ENCODE measurements around the gene IGFBP3.

Gene IGFBP3

GRCh38 chr7:45912972-45913371 is 8.1 kb downstream of the IGFBP3 start:
- in situ Hi-C loops (cut with MboI; ENCODE audit: low sequenced_read_pairs, unreplicated experiment), result loop anchor here (25.0 kb wide), 2 partner anchors 1174 to 1274 kb away; no protein-coding TSS in a partner anchor
- no peak for TF ChIP-seq CTCF (IDR thresholded peaks at IDR 0.05; ENCODE audit: borderline replicate concordance, control extremely low read depth, extremely low read depth, insufficient read depth, missing control alignments)
- DNase-seq (ENCODE audit: low spot score), result no peak

- DNase-seq (ENCODE audit: low spot score), result no peak
- in situ Hi-C loops (cut with MboI; ENCODE audit: low sequenced_read_pairs, unreplicated experiment), result loop anchor here (25.0 kb wide), 2 partner anchors 1176 to 1276 kb away; no protein-coding TSS in a partner anchor
- no peak for TF ChIP-seq CTCF (IDR thresholded peaks at IDR 0.05; ENCODE audit: borderline replicate concordance, control extremely low read depth, extremely low read depth, insufficient read depth, missing control alignments)
These were observed 9.8 kb downstream of the IGFBP3 start for GRCh38 chr7:45911311-45911710.

- no peak for DNase-seq (ENCODE audit: low spot score)
- no peak for TF ChIP-seq CTCF (IDR thresholded peaks at IDR 0.05; ENCODE audit: borderline replicate concordance, control extremely low read depth, extremely low read depth, insufficient read depth, missing control alignments)
- in situ Hi-C loops (cut with MboI; ENCODE audit: low sequenced_read_pairs, unreplicated experiment), result loop anchor here (25.0 kb wide), 2 partner anchors 1176 to 1276 kb away; no protein-coding TSS in a partner anchor
These were observed 10.2 kb downstream of the IGFBP3 start for GRCh38 chr7:45910855-45911254.

GRCh38 chr7:45909561-45909960 is 11.5 kb downstream of the IGFBP3 start:
- in situ Hi-C loops (cut with MboI; ENCODE audit: low sequenced_read_pairs, unreplicated experiment), result loop anchor here (25.0 kb wide), 2 partner anchors 1178 to 1278 kb away; no protein-coding TSS in a partner anchor
- no peak for DNase-seq (ENCODE audit: low spot score)
- TF ChIP-seq CTCF (IDR thresholded peaks at IDR 0.05; ENCODE audit: borderline replicate concordance, control extremely low read depth, extremely low read depth, insufficient read depth, missing control alignments), result no peak

GRCh38 chr7:45902820-45903219 is 18.3 kb downstream of the IGFBP3 start:
- no peak for TF ChIP-seq CTCF (IDR thresholded peaks at IDR 0.05; ENCODE audit: borderline replicate concordance, control extremely low read depth, extremely low read depth, insufficient read depth, missing control alignments)
- in situ Hi-C loops (cut with MboI; ENCODE audit: low sequenced_read_pairs, unreplicated experiment), result loop anchor here (25.0 kb wide), 2 partner anchors 1184 to 1284 kb away; no protein-coding TSS in a partner anchor
- no peak for DNase-seq (ENCODE audit: low spot score)

GRCh38 chr7:45901566-45901965 is 19.5 kb downstream of the IGFBP3 start:
- TF ChIP-seq CTCF (IDR thresholded peaks at IDR 0.05; ENCODE audit: borderline replicate concordance, control extremely low read depth, extremely low read depth, insufficient read depth, missing control alignments), result no peak
- in situ Hi-C loops (cut with MboI; ENCODE audit: low sequenced_read_pairs, unreplicated experiment), result loop anchor here (25.0 kb wide), 2 partner anchors 1186 to 1286 kb away; no protein-coding TSS in a partner anchor
- DNase-seq (ENCODE audit: low spot score), result no peak
